Kidney (tissue), 14 donors: ENCODE data around the gene ARHGEF7. TPM values are rescaled to one million over a fixed set of nuclear protein-coding genes. Genes with fewer than 3 reads are reported as not detected.

Experiments
- DNase-seq, 5 donors: peaks; one replicate each; pipeline ENCODE4 v3.0.0-alpha.2; 2013 to 2020
- FAIRE-seq: peaks from 2 replicates; lab custom pipeline; 2012; peaks lifted over from hg19 to GRCh38; lab: Jason Lieb, UNC
- H3K27ac ChIP-seq, 2 donors: one replicate each; pipeline ENCODE4 v1.7.0; 2013; ENCODE audit warnings: low read depth in 2 of 2, low read length in 2 of 2, inconsistent platforms in 1 of 2
- H3K27me3 ChIP-seq: one replicate; pipeline ENCODE4 v1.7.1; 2013; ENCODE audit warnings: low read length, inconsistent platforms; ENCODE audit not compliant: control insufficient read depth, insufficient read depth
- H3K36me3 ChIP-seq, 3 donors: one replicate each; pipeline versions ENCODE4 v1.7.0 to v1.7.1; 2013; ENCODE audit warnings: low read length in 3 of 3, control low read depth in 1 of 3, inconsistent platforms in 1 of 3; ENCODE audit not compliant: insufficient read depth in 3 of 3, control insufficient read depth in 2 of 3
- H3K4me1 ChIP-seq, 3 donors: one replicate each; pipeline versions ENCODE4 v1.7.0 to v1.7.1; 2013; ENCODE audit warnings: low read length in 3 of 3, inconsistent platforms in 1 of 3, low read depth in 1 of 3; ENCODE audit not compliant: control insufficient read depth in 2 of 3, insufficient read depth in 2 of 3
- H3K4me3 ChIP-seq, 3 donors: one replicate each; pipeline versions ENCODE4 v1.7.0 to v1.8.1; 2013; ENCODE audit warnings: low read length in 3 of 3, control low read depth in 1 of 3, inconsistent platforms in 1 of 3
- H3K9ac ChIP-seq, 3 donors: one replicate each; pipeline versions ENCODE4 v1.7.0 to v1.7.1; 2013; ENCODE audit warnings: low read length in 3 of 3, control low read depth in 1 of 3, inconsistent platforms in 1 of 3
- H3K9me3 ChIP-seq, 3 donors: one replicate each; pipeline versions ENCODE4 v1.7.0 to v1.7.1; 2013; ENCODE audit warnings: low read length in 3 of 3, control low read depth in 1 of 3, inconsistent platforms in 1 of 3; ENCODE audit not compliant: control insufficient read depth in 2 of 3, insufficient read depth in 1 of 3
- CTCF ChIP-seq: IDR thresholded peaks from 3 replicates; pipeline ENCODE4 v1.5.1; 2012; ENCODE audit warnings: mild to moderate bottlenecking, moderate library complexity, borderline replicate concordance; ENCODE audit not compliant: insufficient read depth; ENCODE audit errors: extremely low read depth
- intact Hi-C: fragments of 100-400 bp; cut with DNase I; formaldehyde crosslinking; loops from one replicate; pipeline ENCODE4 v1.11.1; 2022
- polyA plus RNA-seq: library from polyadenylated mRNA; stranded (reverse); fragments of 350-450 nt; fragmentation: Illumina TruSeq; extraction: RNeasy Lipid Tissue Mini Kit (QIAGEN cat#74804); gene quantifications from one replicate; pipeline ENCODE4 v1.2.3, GENCODE V29; 2014; ENCODE audit warnings: low read depth, low replicate concordance; ENCODE audit not compliant: insufficient read depth
- total RNA-seq: library from RNA; stranded (reverse); fragmentation: NEBNext Ultra II Directional; extraction: Animal tissue kit (Norgen Biotek cat#: 25700); gene quantifications from one replicate; pipeline ENCODE4 v1.2.1, GENCODE V29; 2021
- donor health status: control.
- donor health status: control.
- donor health status: control.
- donor health status: control.
- donor health status: control.
- donor health status: DM: yes; HTN: yes; CAD: no.
- donor health status: Normal renal cell carcinoma (clear cell type).

The ARHGEF7 gene
- total and polyA plus RNA-seq, 2 donors from 2014 or later = 17.9 to 56.4 TPM

GRCh38 chr13:111202156-111202621, 87.1 kb downstream of the ARHGEF7 start:
- DNase-seq (no peak), FAIRE-seq (no peak)
- H3K9me3 ChIP-seq = no peaks in the 10 kb centered on the region
- no peak overlapping the region for H3K4me3 ChIP-seq
- no peaks in the 10 kb centered on the region for H3K27me3 ChIP-seq
- peaks cover 0 to 9% (median 4%) of the 10 kb centered on the region in 3 donors for H3K4me1 ChIP-seq
- intact Hi-C loops = no loop called here
- H3K27ac ChIP-seq = peak overlapping the region; percentile 43 to 79
- peaks cover 0 to 3% (median 0%) of the 10 kb centered on the region in 3 donors for H3K36me3 ChIP-seq
- no peak for TF ChIP-seq CTCF
- peak overlapping the region in 1 of 3 donors; percentile 16 for H3K9ac ChIP-seq

- intact Hi-C loops = no loop called here
- no peaks in the 10 kb centered on the region for H3K27me3 ChIP-seq
- no peaks in the 10 kb centered on the region for H3K9me3 ChIP-seq
- no peak for TF ChIP-seq CTCF
- no peak overlapping the region for H3K9ac ChIP-seq
- H3K4me1 ChIP-seq = peaks cover 0 to 9% (median 4%) of the 10 kb centered on the region in 3 donors
- peak overlapping the region in 1 of 3 donors; percentile 27 for H3K4me3 ChIP-seq
- FAIRE-seq (peak; percentile 66), DNase-seq (peak in 3 of 5 donors; percentile 48 to 93 (median 74))
- peaks cover 0 to 3% (median 0%) of the 10 kb centered on the region in 3 donors for H3K36me3 ChIP-seq
- peak overlapping the region in 1 of 2 donors; percentile 79 for H3K27ac ChIP-seq
Measured at GRCh38 chr13:111202745-111203144, 87.6 kb downstream of the ARHGEF7 start.

GRCh38 chr13:111203736-111204389, 88.8 kb downstream of the ARHGEF7 start:
- FAIRE-seq = no peak
- Histone ChIP-seq H3K36me3 (peaks cover 0 to 3% (median 0%) of the 10 kb centered on the region in 3 donors), H3K9me3 (no peaks in the 10 kb centered on the region), H3K27me3 (no peaks in the 10 kb centered on the region), H3K4me1 (peaks cover 0 to 9% (median 4%) of the 10 kb centered on the region in 3 donors), H3K9ac (peak overlapping the region in 1 of 3 donors; percentile 3), H3K4me3 (peak overlapping the region in 2 of 3 donors; percentile 2 to 27), H3K27ac (peak overlapping the region; percentile 16 to 80)
- TF ChIP-seq CTCF = no peak
- no peak for DNase-seq
- intact Hi-C loops = no loop called here
